Neural cell (in vitro differentiated cells): Measurements from ENCODE around the gene HUS1B. TPM values are rescaled to one million over a fixed set of nuclear protein-coding genes. Genes with fewer than 3 reads are reported as not detected.

Source experiments
- H2AFZ ChIP-seq: fragments of 200-600, 300-800 bp; sonication (generic), shearing (Covaris generic); 2 replicates; pipeline ENCODE4 v1.6.0; 2014; ENCODE audit warnings: low read depth, mild to moderate bottlenecking, antibody characterized with exemption, low read length, moderate library complexity
- H3F3A ChIP-seq: fragments of 200-600 bp; shearing (Covaris generic); 2 replicates; pipeline ENCODE4 v1.6.1; 2016; ENCODE audit warnings: mild to moderate bottlenecking, moderate library complexity, mixed read lengths, antibody characterized with exemption, low read length; ENCODE audit not compliant: insufficient read depth, poor library complexity, severe bottlenecking
- H3K27ac ChIP-seq: fragments of 200-600, 300-800 bp; sonication (generic), shearing (Covaris generic); 2 replicates; pipeline ENCODE4 v1.5.1; 2014; ENCODE audit warnings: mild to moderate bottlenecking, low read length, moderate library complexity
- H3K27me3 ChIP-seq: fragments of 300-800, 200-600 bp; sonication (generic), shearing (Covaris generic); 2 replicates; pipeline ENCODE4 v1.6.0; 2014; ENCODE audit warnings: mild to moderate bottlenecking, low read depth, low read length, moderate library complexity; ENCODE audit not compliant: insufficient read depth
- H3K36me3 ChIP-seq: fragments of 300-800, 200-600 bp; sonication (generic), shearing (Covaris generic); 2 replicates; pipeline ENCODE4 v1.5.1; 2014; ENCODE audit warnings: mild to moderate bottlenecking, antibody characterized with exemption, low read length, moderate library complexity; ENCODE audit not compliant: insufficient read depth
- H3K4me2 ChIP-seq: fragments of 300-800, 200-600 bp; sonication (generic), shearing (Covaris generic); 2 replicates; pipeline ENCODE4 v1.6.0; 2014; ENCODE audit warnings: mild to moderate bottlenecking, low read length
- H3K4me3 ChIP-seq: fragments of 300-800, 200-600 bp; sonication (generic), shearing (Covaris generic); 2 replicates; pipeline ENCODE4 v1.5.1; 2014; ENCODE audit warnings: mild to moderate bottlenecking, low read length, moderate library complexity
- H3K79me2 ChIP-seq: fragments of 200-600 bp; shearing (Covaris generic); replicated peaks from 2 replicates; pipeline ENCODE4 v1.6.0; 2014; ENCODE audit warnings: mild to moderate bottlenecking, low read length, moderate library complexity; ENCODE audit not compliant: insufficient read depth
- H3K9ac ChIP-seq: fragments of 300-800, 200-600 bp; sonication (generic), shearing (Covaris generic); 2 replicates; pipeline ENCODE4 v1.6.1; 2016; ENCODE audit warnings: mild to moderate bottlenecking, low read length, mixed read lengths
- H3K9me2 ChIP-seq: fragments of 200-600 bp; shearing (Covaris generic); 2 replicates; pipeline ENCODE4 v1.6.1; 2016; ENCODE audit warnings: mild to moderate bottlenecking, low read length, mixed read lengths; ENCODE audit not compliant: insufficient read depth
- H3K9me3 ChIP-seq: fragments of 200-600, 300-800 bp; sonication (generic), shearing (Covaris generic); 2 replicates; pipeline ENCODE4 v1.6.1; 2016; ENCODE audit warnings: mild to moderate bottlenecking, mixed run types, low read length, moderate library complexity, mixed read lengths
- H4K20me1 ChIP-seq: fragments of 200-600 bp; shearing (Covaris generic); 2 replicates; pipeline ENCODE4 v1.6.1; 2016; ENCODE audit warnings: mild to moderate bottlenecking, mixed run types; ENCODE audit not compliant: insufficient read depth
- CTCF ChIP-seq: fragments of 450-650 bp; IDR thresholded peaks from 2 replicates; pipeline ENCODE4 v1.5.1; 2014; ENCODE audit warnings: antibody characterized with exemption, mild to moderate bottlenecking, moderate library complexity; ENCODE audit not compliant: poor library complexity, severe bottlenecking
- EP300 ChIP-seq: fragments of 450-650 bp; conservative IDR thresholded peaks from 2 replicates; pipeline ENCODE4 v1.6.1; 2014; ENCODE audit warnings: antibody characterized with exemption, mild to moderate bottlenecking, moderate library complexity; ENCODE audit not compliant: poor library complexity, severe bottlenecking
- EZH2 ChIP-seq: fragments of 200-600, 300-800 bp; shearing (Covaris generic), sonication (generic); IDR thresholded peaks from 2 replicates; pipeline ENCODE4 v1.6.1; 2014; ENCODE audit warnings: antibody characterized with exemption, low read length, borderline replicate concordance, mild to moderate bottlenecking; ENCODE audit not compliant: insufficient read depth, poor library complexity, severe bottlenecking
- MXI1 ChIP-seq: fragments of 450-650 bp; conservative IDR thresholded peaks from 2 replicates; pipeline ENCODE4 v1.6.1; 2014; ENCODE audit warnings: antibody characterized with exemption, mild to moderate bottlenecking; ENCODE audit not compliant: poor library complexity, severe bottlenecking
- POLR2AphosphoS5 ChIP-seq: IDR thresholded peaks from 2 replicates; pipeline ENCODE4 v1.6.1; 2012
- RAD21 ChIP-seq: fragments of 450-650 bp; conservative IDR thresholded peaks from 2 replicates; pipeline ENCODE4 v1.6.1; 2014; ENCODE audit warnings: antibody characterized with exemption, mild to moderate bottlenecking, moderate library complexity
- REST ChIP-seq: IDR thresholded peaks from 2 replicates; pipeline ENCODE4 v1.6.1; 2012; ENCODE audit warnings: borderline replicate concordance
- SMC3 ChIP-seq: fragments of 450-650 bp; conservative IDR thresholded peaks from 2 replicates; pipeline ENCODE4 v1.6.1; 2014; ENCODE audit warnings: antibody characterized with exemption, mild to moderate bottlenecking, moderate library complexity; ENCODE audit not compliant: poor library complexity
- TAF1 ChIP-seq: IDR thresholded peaks from 2 replicates; pipeline ENCODE4 v1.6.1; 2012; ENCODE audit warnings: low read depth
- polyA plus RNA-seq: library from polyadenylated mRNA; depleted of rRNA; stranded (reverse); fragments of >200 nt; gene quantifications from 2 replicates; pipeline ENCODE4 v1.2.3, GENCODE V29; 2014

HUS1B gene
- polyA plus RNA-seq, 1 donor from 2014 or later, result 0.52 TPM

GRCh38 chr6:704046-704445 lies 47.1 kb upstream of the HUS1B start:
- H3F3A ChIP-seq, result no peaks in the 10 kb centered on the region
- H2AFZ ChIP-seq, result no peak overlapping the region
- TF ChIP-seq EP300 (no peak), REST (no peak), CTCF (no peak), POLR2AphosphoS5 (no peak), RAD21 (no peak), TAF1 (no peak), MXI1 (no peak), SMC3 (no peak), EZH2 (no peak)
- no peak overlapping the region for H3K9ac ChIP-seq
- no peaks in the 10 kb centered on the region for H3K79me2 ChIP-seq
- no peak overlapping the region for H3K27ac ChIP-seq
- no peak overlapping the region for H3K4me2 ChIP-seq
- H4K20me1 ChIP-seq, result no peaks in the 10 kb centered on the region
- H3K27me3 ChIP-seq, result peaks cover 2% of the 10 kb centered on the region
- H3K4me3 ChIP-seq, result no peak overlapping the region
- no peaks in the 10 kb centered on the region for H3K9me2 ChIP-seq
- no peaks in the 10 kb centered on the region for H3K9me3 ChIP-seq
- no peaks in the 10 kb centered on the region for H3K36me3 ChIP-seq

- Histone ChIP-seq H3K79me2 (no peaks in the 10 kb centered on the region), H3K36me3 (no peaks in the 10 kb centered on the region), H2AFZ (no peak overlapping the region), H3K27me3 (peaks cover 2% of the 10 kb centered on the region), H3K9me3 (no peaks in the 10 kb centered on the region), H3K9me2 (no peaks in the 10 kb centered on the region), H4K20me1 (no peaks in the 10 kb centered on the region), H3K9ac (no peak overlapping the region), H3K27ac (no peak overlapping the region), H3K4me2 (no peak overlapping the region), H3F3A (no peaks in the 10 kb centered on the region), H3K4me3 (no peak overlapping the region)
- TF ChIP-seq EZH2 (no peak), REST (no peak), EP300 (no peak), POLR2AphosphoS5 (no peak), SMC3 (no peak), MXI1 (no peak), CTCF (no peak), RAD21 (no peak), TAF1 (no peak)
These were observed 46.7 kb upstream of the HUS1B start for GRCh38 chr6:703552-703951.
